ENCODE results near the gene FBLN1. TPM values are rescaled to one million over a fixed set of nuclear protein-coding genes. Genes with fewer than 3 reads are reported as not detected.

FBLN1 gene
- total and polyA plus RNA-seq, 11 donors = 22.4 to 239 (median 44.7) TPM

GRCh38 chr22:45647532-45648225 lies 145.0 kb downstream of the FBLN1 start:
- 82 to 87% (median 83%) methylated on average over 18 of the region's 18 CpGs for WGBS, 4 donors
- DNase-seq (no peak), ATAC-seq (no peak)
- TF ChIP-seq CTCF (IDR thresholded peaks at IDR 0.05) (no peak), POLR2A (IDR thresholded peaks at IDR 0.05) (no peak)
- Histone ChIP-seq H3K36me3 (no peaks in the 10 kb centered on the region), H3K9me3 (no peaks in the 10 kb centered on the region), H3K4me3 (no peak overlapping the region), H3K4me1 (peaks cover 0 to 9% (median 3%) of the 10 kb centered on the region in 12 donors), H3K27ac (no peak overlapping the region), H3K27me3 (peaks cover 0 to 38% (median 11%) of the 10 kb centered on the region in 9 donors)
- intact Hi-C loops (cut with DNase I) = loop anchor here in 9 of 10 donors (5.0 to 10.0 kb wide), 6 partner anchors 70 to 467 kb away; no protein-coding TSS in a partner anchor

- ATAC-seq (no peak), DNase-seq (no peak)
- Histone ChIP-seq H3K27ac (no peak overlapping the region), H3K4me1 (peaks cover 0 to 9% (median 3%) of the 10 kb centered on the region in 12 donors), H3K36me3 (no peaks in the 10 kb centered on the region), H3K4me3 (no peak overlapping the region), H3K27me3 (peaks cover 0 to 38% (median 11%) of the 10 kb centered on the region in 9 donors), H3K9me3 (no peaks in the 10 kb centered on the region)
- TF ChIP-seq CTCF (IDR thresholded peaks at IDR 0.05) (no peak), POLR2A (IDR thresholded peaks at IDR 0.05) (no peak)
- WGBS, 4 donors = 78 to 82% (median 81%) methylated on average over 24 of the region's 24 CpGs
- intact Hi-C loops (cut with DNase I) = loop anchor here in 9 of 10 donors (5.0 to 10.0 kb wide), 6 partner anchors 71 to 466 kb away; no protein-coding TSS in a partner anchor
These were observed 145.8 kb downstream of the FBLN1 start for GRCh38 chr22:45648301-45649117.

- intact Hi-C loops (cut with DNase I) = loop anchor here in 9 of 10 donors (5.0 to 10.0 kb wide), 6 partner anchors 73 to 465 kb away; no protein-coding TSS in a partner anchor
- H3K4me1 ChIP-seq = peaks cover 0 to 9% (median 3%) of the 10 kb centered on the region in 12 donors
- H3K27ac ChIP-seq = no peak overlapping the region
- H3K9me3 ChIP-seq = no peaks in the 10 kb centered on the region
- no peak overlapping the region for H3K4me3 ChIP-seq
- peaks cover 0 to 31% (median 9%) of the 10 kb centered on the region in 9 donors for H3K27me3 ChIP-seq
- no peak for DNase-seq
- no peak for ATAC-seq
- WGBS, 4 donors = 83 to 93% (median 88%) methylated on average over 3 to 6 of the region's 6 CpGs
- TF ChIP-seq CTCF (IDR thresholded peaks at IDR 0.05) (no peak), POLR2A (IDR thresholded peaks at IDR 0.05) (no peak)
- no peaks in the 10 kb centered on the region for H3K36me3 ChIP-seq
These were observed 147.1 kb downstream of the FBLN1 start for GRCh38 chr22:45649809-45650208.

- DNase-seq (no peak), ATAC-seq (no peak)
- 85 to 94% (median 91%) methylated on average over 12 of the region's 12 CpGs for WGBS, 4 donors
- H3K36me3 ChIP-seq = no peaks in the 10 kb centered on the region
- TF ChIP-seq POLR2A (IDR thresholded peaks at IDR 0.05) (no peak), CTCF (IDR thresholded peaks at IDR 0.05) (no peak)
- no peaks in the 10 kb centered on the region for H3K9me3 ChIP-seq
- intact Hi-C loops (cut with DNase I) = loop anchor here in 1 of 10 donors (10.0 kb wide), 1 partner anchor 184 kb away; no protein-coding TSS in a partner anchor
- H3K4me3 ChIP-seq = no peak overlapping the region
- H3K27me3 ChIP-seq = peaks cover 0 to 24% (median 2%) of the 10 kb centered on the region in 9 donors
- peaks cover 0 to 3% (median 0%) of the 10 kb centered on the region in 12 donors for H3K4me1 ChIP-seq
- H3K27ac ChIP-seq = no peak overlapping the region
These were observed 148.0 kb downstream of the FBLN1 start for GRCh38 chr22:45650721-45651120.
